Vagina (tissue), 2 donors: ENCODE data around the gene ZBTB7A. TPM values are rescaled to one million over a fixed set of nuclear protein-coding genes. Genes with fewer than 3 reads are reported as not detected.

Experiments used
- DNase-seq, 2 donors: peaks; one replicate each; pipeline ENCODE4 v3.0.0-alpha.2; 2017; ENCODE audit errors: extremely low spot score in 2 of 2
- H3K27ac ChIP-seq: fragments of 200-600 bp; sonication (generic); one replicate; pipeline ENCODE4 v1.5.1; 2019
- H3K27me3 ChIP-seq: fragments of 200-600 bp; sonication (generic); one replicate; pipeline ENCODE4 v1.5.1; 2019
- H3K36me3 ChIP-seq, 2 donors: fragments of 200-600 bp; sonication (generic); one replicate each; pipeline ENCODE4 v1.5.1; 2017 to 2019
- H3K4me1 ChIP-seq: fragments of 200-600 bp; sonication (generic); one replicate; pipeline ENCODE4 v1.5.1; 2019
- H3K4me3 ChIP-seq, 2 donors: fragments of 200-600 bp; sonication (generic); 1 replicate in 1 of 2; 2 replicates in 1 of 2; pipeline ENCODE4 v1.5.1; 2016 to 2019
- H3K9me3 ChIP-seq: fragments of 200-600 bp; sonication (generic); one replicate; pipeline ENCODE4 v1.5.1; 2019
- POLR2A ChIP-seq, 2 donors: fragments of 450-650 bp; IDR thresholded peaks; one replicate each; pipeline ENCODE4 v1.6.1; 2017; ENCODE audit warnings: antibody characterized with exemption in 2 of 2, mild to moderate bottlenecking in 2 of 2, moderate library complexity in 2 of 2
- POLR2AphosphoS5 ChIP-seq, 2 donors: sonication (generic); formaldehyde crosslinking; IDR thresholded peaks; one replicate each; pipeline ENCODE4 v1.9.0; 2017; ENCODE audit warnings: antibody characterized with exemption in 2 of 2, mild to moderate bottlenecking in 2 of 2, low read depth in 1 of 2; ENCODE audit not compliant: insufficient read depth in 1 of 2
- intact Hi-C: fragments of 100-400 bp; cut with DNase I; formaldehyde crosslinking; loops from one replicate; pipeline ENCODE4 v1.15.1; 2023
- total RNA-seq: library from RNA; depleted of rRNA; stranded (reverse); fragments of >200 nt; gene quantifications from one replicate; pipeline ENCODE4 v1.2.3, GENCODE V29; 2016
- TF ChIP-seq, protein P1 (sequence below), 3 experiments: fragments of 450-650 bp in 2 of 3; fragments of 200-600 bp in 1 of 3; sonication (generic) in 1 of 3; IDR thresholded peaks; one replicate each; pipeline ENCODE4 v1.5.1; 2017 to 2019; ENCODE audit warnings: antibody characterized with exemption in 3 of 3, mild to moderate bottlenecking in 2 of 3, moderate library complexity in 2 of 3

The ZBTB7A gene
- total RNA-seq, 1 donor from 2014 or later, result 60.6 TPM

GRCh38 chr19:4052114-4052992 is 14.3 kb downstream of the ZBTB7A start:
- Histone ChIP-seq H3K27ac (peak overlapping the region; percentile 71), H3K27me3 (no peaks in the 10 kb centered on the region), H3K4me1 (peaks cover 52% of the 10 kb centered on the region), H3K9me3 (no peaks in the 10 kb centered on the region), H3K4me3 (peak overlapping the region; percentile 12 to 17), H3K36me3 (peaks cover 0 to 33% of the 10 kb centered on the region in 2 donors)
- intact Hi-C loops, result loop anchor here (5.0 kb wide), 1 partner anchor 1645 kb away; no protein-coding TSS in a partner anchor
- TF ChIP-seq POLR2A (IDR thresholded peaks at IDR 0.05), result no peak
- TF ChIP-seq, protein P1, sequence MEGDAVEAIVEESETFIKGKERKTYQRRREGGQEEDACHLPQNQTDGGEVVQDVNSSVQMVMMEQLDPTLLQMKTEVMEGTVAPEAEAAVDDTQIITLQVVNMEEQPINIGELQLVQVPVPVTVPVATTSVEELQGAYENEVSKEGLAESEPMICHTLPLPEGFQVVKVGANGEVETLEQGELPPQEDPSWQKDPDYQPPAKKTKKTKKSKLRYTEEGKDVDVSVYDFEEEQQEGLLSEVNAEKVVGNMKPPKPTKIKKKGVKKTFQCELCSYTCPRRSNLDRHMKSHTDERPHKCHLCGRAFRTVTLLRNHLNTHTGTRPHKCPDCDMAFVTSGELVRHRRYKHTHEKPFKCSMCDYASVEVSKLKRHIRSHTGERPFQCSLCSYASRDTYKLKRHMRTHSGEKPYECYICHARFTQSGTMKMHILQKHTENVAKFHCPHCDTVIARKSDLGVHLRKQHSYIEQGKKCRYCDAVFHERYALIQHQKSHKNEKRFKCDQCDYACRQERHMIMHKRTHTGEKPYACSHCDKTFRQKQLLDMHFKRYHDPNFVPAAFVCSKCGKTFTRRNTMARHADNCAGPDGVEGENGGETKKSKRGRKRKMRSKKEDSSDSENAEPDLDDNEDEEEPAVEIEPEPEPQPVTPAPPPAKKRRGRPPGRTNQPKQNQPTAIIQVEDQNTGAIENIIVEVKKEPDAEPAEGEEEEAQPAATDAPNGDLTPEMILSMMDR (IDR thresholded peaks at IDR 0.05), result no peak
- TF ChIP-seq POLR2AphosphoS5 (IDR thresholded peaks at IDR 0.05; ENCODE audit: insufficient read depth in 1 of 2, low read depth in 1 of 2), result peak in 1 of 2 donors; percentile 26
- DNase-seq, result no peak

DNA sequence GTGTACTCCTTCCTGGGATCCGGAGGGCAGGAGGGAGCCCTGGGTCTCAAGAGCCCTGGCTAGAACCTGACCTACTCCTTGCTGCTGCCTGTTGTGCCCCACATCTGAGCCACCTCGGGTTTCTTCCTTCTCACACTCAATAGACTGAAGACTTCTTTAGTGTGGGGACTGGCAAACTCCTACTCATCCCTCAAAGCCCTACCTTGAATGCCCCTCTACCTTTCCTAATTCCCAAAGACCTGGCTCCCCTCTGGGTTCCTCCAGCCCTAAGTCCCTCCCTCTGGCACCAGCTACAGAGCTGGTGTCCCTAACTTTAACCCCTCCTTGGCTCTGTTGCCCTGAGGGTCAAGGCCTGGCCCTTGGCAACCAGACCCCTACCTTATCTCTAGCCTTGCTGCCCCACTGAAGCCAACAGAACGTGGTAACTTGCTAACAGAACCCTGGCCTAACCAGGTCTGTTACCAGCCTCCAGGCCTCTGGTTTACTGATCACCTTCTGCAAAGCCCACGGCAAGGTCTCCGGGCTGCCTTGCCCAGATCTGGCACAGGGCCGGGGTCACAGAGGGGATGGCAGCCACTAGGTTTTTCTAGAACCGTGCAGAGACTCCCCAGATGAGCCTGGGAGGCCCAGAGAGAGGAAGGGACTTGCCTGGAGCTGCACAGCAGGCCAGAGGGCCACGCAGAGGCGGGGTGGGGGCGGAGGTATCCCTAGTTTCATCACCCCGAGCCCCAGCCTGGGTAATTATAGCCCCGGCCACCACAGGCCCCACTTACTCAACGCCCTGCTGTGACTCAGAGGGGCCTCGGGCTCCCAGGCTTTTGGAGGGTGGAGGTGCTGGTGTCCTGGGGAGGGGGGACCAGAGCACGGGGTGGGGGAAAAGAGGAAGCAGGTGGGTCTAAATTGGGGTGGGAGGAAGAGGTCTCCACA is 15.3 kb downstream of the ZBTB7A start:
- TF ChIP-seq, protein P1 (IDR thresholded peaks at IDR 0.05), result no peak
- no peak for TF ChIP-seq POLR2A (IDR thresholded peaks at IDR 0.05)
- TF ChIP-seq POLR2AphosphoS5 (IDR thresholded peaks at IDR 0.05; ENCODE audit: insufficient read depth in 1 of 2, low read depth in 1 of 2), result peak in 1 of 2 donors; percentile 17
- H3K4me3 ChIP-seq, result peak overlapping the region; percentile 12 to 17
- intact Hi-C loops, result loop anchor here (5.0 kb wide), 1 partner anchor 1644 kb away; no protein-coding TSS in a partner anchor
- H3K9me3 ChIP-seq, result no peaks in the 10 kb centered on the region
- H3K4me1 ChIP-seq, result peaks cover 52% of the 10 kb centered on the region
- H3K27ac ChIP-seq, result peak overlapping the region; percentile 71
- DNase-seq, result no peak
- H3K36me3 ChIP-seq, result peaks cover 0 to 40% of the 10 kb centered on the region in 2 donors
- no peaks in the 10 kb centered on the region for H3K27me3 ChIP-seq

- Histone ChIP-seq H3K27me3 (no peaks in the 10 kb centered on the region), H3K4me3 (no peak overlapping the region), H3K4me1 (peaks cover 58% of the 10 kb centered on the region), H3K36me3 (peaks cover 0 to 47% of the 10 kb centered on the region in 2 donors), H3K9me3 (no peaks in the 10 kb centered on the region), H3K27ac (no peak overlapping the region)
- no peak for TF ChIP-seq POLR2AphosphoS5 (IDR thresholded peaks at IDR 0.05; ENCODE audit: insufficient read depth in 1 of 2, low read depth in 1 of 2)
- TF ChIP-seq, protein P1 (IDR thresholded peaks at IDR 0.05), result no peak
- no peak for TF ChIP-seq POLR2A (IDR thresholded peaks at IDR 0.05)
- intact Hi-C loops, result no loop called here
- DNase-seq, result no peak
Observed at GRCh38 chr19:4049432-4049831, 17.3 kb downstream of the ZBTB7A start.

DNA sequence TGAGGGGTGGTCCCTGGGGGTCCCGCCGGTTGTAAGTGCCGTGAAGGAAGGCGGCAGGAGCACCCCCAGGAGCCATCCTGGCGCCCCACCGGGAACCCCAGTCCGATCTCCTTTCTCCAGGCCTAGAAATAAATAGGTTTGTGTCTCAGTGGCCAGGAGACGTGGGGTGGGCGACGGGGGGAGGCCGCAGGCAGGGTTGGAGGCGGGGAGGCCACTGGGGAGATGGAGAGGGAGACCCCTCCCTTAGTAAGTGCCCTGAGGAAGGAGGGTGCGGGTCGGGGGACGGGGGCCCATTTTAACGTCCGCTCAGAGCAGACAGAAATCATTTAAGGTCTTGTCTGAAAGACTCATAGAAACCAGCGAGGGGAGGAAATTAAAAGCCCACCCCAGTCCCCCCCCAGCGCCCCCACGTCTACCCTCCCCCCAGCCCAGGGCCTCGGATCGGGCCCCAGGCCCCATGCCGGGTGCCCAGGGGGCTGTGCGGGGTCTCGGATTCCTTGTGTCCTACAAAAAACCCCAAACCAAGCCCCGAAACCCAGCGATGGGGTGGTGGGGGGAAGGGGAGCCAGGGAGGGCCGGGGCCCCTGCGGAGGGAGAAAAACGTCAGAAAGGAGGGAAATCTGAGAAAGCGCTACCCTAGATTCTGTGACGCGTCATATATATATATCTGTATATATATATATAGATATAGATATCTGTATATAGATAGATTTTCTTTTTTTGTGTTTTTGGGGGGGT is 19.6 kb downstream of the ZBTB7A start:
- TF ChIP-seq, protein P1 (IDR thresholded peaks at IDR 0.05), result no peak
- TF ChIP-seq POLR2A (IDR thresholded peaks at IDR 0.05) (no peak), POLR2AphosphoS5 (IDR thresholded peaks at IDR 0.05; ENCODE audit: insufficient read depth in 1 of 2, low read depth in 1 of 2) (no peak)
- H3K36me3 ChIP-seq, result peaks cover 0 to 36% of the 10 kb centered on the region in 2 donors
- no peak overlapping the region for H3K27ac ChIP-seq
- no peaks in the 10 kb centered on the region for H3K9me3 ChIP-seq
- peaks cover 60% of the 10 kb centered on the region for H3K4me1 ChIP-seq
- no peak for DNase-seq
- no peaks in the 10 kb centered on the region for H3K27me3 ChIP-seq
- no peak overlapping the region for H3K4me3 ChIP-seq
- intact Hi-C loops, result no loop called here
